Effector CD4-positive, alpha-beta T cell (primary cell): ENCODE data around the gene FOXL3. TPM values are rescaled to one million over a fixed set of nuclear protein-coding genes. Genes with fewer than 3 reads are reported as not detected.
"Not testable (repeated sequence)": the region's sequence is repeated elsewhere in the genome, so short reads cannot be mapped to it uniquely, and the experiment has no call there.

Experiments
- DNase-seq: peaks from one replicate; pipeline ENCODE4 v3.0.0-alpha.2; 2020
- total RNA-seq: gene quantifications from one replicate; lab custom pipeline; 2026; lab: John Stamatoyannopoulos, UW

FOXL3 gene
- total RNA-seq = not detected

DNA sequence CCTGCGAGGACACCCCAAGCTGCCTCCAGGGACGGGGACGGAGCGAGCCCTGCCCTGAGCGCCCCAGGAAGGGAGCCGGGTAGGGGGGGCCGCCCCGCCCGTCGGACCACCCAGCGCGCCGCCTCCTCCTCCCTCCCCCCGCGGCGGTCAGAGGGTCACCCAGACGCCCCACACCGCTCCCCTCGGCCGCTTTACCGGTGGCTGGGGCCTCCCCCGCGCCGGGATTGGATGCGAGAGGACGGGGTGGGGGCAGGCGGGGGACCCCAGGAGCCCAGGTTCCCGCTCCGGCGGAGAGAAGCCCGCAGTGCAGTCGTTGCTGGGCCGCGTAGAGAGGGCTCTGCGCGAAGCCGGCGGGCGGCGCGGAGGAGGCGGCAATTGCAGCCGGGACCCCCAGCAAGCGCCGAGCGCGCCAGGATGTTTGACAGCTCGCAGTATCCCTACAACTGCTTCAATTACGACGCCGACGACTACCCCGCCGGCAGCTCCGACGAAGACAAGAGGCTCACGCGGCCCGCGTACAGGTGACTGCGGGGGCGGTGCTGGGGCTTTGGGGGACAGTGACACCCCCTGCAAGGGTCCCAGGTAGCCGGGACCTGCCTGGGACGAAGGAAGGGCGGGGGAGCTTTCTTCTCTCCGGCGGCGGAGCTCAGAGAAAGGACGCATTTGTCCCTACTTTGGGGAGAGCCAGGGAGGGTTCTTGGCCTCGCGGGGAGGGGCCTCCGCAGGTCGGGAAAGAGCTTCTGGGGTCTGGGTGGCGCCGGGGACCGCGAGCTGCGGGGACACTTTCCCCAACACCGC is at the start of gene FOXL3:
Gene FOXL3 (plus strand): TSS at position 415 of the 798 bp plus-strand sequence. CDS start 0 bp downstream, at position 415.
- no peak for DNase-seq

- DNase-seq = no peak
Measured at GRCh38 chr7:240887-241421, 49.0 kb upstream of the FOXL3 start.

DNA sequence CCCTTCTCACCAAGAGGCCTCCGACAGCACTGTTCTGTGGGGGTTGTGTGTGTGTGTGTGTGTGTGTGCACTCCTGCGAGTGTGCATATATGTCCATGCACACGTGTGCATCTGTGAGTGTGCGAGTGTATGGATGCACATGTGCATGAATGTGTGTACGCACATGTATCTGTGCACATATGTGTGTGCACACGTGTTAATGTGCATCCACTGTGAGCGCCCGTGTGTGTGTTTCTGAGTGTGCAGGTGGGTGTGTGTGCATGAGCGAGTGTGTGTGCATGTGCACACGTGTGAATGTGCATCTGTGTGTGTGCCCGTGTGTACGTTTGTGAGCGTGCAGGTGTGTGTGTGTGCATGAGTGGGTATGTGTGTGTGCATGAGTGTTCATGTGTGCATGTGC is 48.5 kb upstream of the FOXL3 start:
- no peak for DNase-seq

- not testable (repeated sequence) for DNase-seq
Measured at GRCh38 chr7:242826-243579, 47.0 kb upstream of the FOXL3 start.

DNA sequence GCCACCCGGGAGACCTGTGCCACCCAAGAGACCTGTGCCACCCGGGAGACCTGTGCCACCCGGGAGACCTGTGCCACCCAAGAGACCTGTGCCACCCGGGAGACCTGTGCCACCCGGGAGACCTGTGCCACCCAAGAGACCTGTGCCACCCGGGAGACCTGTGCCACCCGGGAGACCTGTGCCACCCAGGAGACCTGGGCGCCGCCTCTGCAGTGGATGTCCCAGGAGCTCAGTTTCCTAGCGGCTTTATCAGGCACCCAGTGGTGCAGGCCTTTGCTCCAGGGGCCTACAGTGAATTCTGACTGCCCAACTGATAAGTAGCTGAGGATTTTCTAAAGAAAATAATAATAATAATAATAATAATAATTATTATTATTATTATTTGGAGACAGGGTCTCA is 46.4 kb upstream of the FOXL3 start:
- DNase-seq = not testable (repeated sequence)

- DNase-seq = no peak
Measured at GRCh38 chr7:244974-245373, 45.0 kb upstream of the FOXL3 start.

DNA sequence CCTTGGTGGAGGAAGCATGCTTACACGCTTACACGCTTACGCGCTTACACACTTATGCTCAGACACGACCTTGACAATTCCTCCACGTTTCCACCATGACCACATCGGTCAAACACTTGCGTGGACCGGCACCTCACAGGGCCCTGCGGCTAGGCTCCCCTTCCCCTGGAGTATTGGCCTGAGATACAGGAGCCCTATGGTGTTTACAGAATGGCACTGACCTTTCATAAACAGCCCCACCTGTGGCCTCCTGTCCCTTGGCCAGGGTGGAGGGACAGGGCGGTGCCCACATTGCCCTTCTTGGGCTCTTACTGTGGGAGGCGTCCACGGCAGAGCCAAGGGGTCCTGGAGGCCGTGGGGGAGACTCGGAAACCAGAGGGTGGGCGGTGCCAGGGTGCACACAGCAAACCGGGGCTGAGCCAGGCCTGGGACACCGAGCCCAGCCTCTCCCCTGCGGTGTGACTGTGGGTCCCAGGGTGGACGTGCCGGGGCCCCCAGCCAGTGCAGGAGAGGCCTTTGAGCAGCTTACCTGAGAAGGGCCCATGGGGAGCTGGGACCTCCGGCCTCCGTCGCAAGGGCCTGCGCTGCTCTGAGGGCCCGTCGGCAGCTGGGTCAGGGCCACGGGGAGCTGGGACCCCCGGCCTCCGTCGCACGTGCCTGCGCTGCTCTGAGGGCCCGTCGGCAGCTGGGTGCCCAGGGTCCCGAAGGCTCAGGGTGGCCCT is 44.2 kb upstream of the FOXL3 start:
- no peak for DNase-seq

DNA sequence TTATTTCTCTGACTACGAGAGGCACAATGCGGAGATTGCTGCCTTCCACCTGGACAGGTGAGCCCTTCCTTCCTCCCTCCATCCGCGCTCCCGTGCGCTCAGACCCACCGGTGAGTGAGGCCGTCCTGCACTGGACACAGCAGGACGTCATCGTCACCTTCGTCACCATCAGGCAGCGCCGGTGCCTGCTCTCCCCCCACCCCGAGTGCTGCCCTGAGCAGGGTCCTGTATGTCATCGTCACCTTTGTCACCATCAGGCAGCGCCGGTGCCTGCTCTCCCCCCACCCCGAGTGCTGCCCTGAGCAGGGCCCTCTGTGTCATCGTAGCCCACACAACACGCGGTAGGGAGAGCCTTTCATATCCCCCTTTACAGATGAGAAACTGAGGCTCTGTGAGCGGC is 43.5 kb upstream of the FOXL3 start:
- no peak for DNase-seq

- no peak for DNase-seq
Measured at GRCh38 chr7:247181-247580, 42.8 kb upstream of the FOXL3 start.

DNA sequence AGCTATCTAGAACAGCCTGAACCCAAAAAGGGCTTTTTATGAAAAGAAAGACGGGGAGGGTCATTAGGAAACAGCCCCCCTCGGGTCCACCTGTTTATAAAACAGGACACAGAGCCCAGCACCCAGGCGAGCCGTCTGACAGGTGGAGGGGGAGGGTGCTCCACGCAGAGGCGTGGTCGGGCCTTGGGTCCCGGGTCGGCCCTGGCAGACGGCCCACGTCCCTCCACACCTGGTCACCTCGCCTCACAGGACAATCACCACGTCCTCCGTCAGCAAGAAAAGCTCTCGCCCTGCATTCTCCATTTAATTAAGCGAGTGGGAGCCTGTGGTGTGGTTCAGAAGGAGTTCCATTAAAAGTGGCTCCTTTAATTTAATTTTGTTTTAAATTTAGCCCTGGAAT is 42.3 kb upstream of the FOXL3 start:
- no peak for DNase-seq

DNA sequence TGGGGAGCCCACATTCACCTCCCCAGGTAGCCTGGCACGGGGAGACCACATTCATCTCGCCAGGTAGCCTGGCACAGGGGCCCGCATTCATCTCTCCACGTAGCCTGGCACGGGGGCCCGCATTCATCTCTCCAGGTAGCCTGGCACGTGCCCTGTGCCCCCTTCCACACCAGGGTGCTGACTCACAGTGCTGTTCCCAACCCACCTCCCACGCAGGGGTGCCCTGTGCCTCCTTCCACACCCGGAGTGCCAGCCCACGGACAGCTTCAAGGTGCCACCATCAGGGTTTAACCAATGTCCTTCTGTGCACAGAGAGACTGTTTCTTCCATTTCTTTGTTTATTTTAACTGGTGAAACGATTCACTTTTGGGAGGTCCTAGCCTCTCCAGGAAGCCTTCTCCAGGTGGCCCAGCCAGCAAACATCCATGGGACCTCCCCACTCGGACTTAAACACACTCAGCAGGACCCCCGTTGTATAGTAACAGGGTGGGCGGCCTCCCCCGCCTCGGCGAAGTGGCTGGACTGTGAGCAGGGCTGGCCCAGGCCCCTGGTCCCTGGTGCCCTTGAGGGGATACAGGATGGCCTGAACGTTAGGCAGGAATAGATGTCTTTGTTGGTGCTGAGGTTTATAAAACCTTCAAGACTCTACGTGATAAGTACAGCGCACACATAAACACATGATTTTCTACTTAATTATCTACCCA is 41.1 kb upstream of the FOXL3 start:
- DNase-seq = no peak

DNA sequence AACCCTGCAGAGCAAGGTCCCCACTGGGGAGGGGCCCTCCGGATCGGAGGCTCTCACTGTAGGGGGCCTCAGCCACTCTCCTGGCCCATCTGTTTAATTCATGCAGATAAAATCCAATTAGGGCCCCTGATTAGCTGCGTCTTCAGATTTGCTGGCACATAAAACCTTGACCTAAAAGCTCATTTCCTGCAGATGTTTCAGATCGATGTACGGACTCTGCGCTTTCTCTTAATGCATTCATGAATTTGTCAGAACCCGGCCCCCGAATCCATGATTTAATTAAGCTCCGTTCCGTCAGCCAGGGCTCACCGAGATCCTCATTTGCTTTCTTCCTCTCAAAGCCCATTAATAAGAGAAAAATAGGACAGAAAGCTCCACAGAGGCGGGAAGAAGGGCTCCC is 40.0 kb upstream of the FOXL3 start:
- DNase-seq = no peak

DNA sequence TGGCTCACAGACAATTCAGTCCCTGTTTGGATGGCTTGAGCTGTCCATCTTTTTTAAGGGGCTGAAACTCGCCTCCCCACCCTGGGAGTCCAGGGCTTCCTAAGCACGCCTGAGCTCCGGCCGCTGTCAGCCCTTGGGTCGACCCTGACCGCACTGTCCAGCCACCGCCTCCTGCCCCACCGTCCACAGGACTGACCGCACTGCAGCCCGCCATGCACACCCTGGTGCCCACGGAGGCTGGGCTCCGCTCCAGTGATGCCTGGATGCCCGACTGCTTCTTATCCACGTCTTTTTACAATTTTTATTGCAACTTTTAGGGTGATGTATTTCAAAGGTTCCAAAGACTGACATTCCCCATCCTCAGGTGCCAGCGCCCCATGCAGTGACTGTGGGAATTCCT is 39.4 kb upstream of the FOXL3 start:
- no peak for DNase-seq

GRCh38 chr7:251005-251404 is 39.0 kb upstream of the FOXL3 start:
- DNase-seq = no peak

GRCh38 chr7:251446-252175 is 38.4 kb upstream of the FOXL3 start:
- no peak for DNase-seq

- DNase-seq = no peak
Measured at GRCh38 chr7:252216-252965, 37.6 kb upstream of the FOXL3 start.

DNA sequence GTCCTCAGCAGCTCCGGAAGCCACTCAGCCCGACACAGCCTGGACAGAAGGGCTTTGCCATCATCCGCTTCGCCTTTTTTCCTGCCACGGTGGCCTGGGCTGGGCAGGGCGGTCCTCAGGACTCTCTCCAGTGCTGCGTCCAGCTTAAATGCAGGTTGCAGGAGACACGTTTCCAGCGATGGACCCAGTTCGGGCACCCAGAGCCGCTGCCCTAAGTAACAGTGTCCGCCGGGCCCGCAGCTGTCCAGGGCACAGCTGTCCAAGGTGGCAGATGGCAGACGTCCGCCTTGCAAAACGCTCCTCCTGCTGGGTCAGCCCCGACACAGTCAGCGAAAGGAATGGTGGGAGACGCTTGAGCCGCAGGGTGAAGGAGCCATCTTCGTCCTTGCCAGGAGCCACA is 37.0 kb upstream of the FOXL3 start:
- no peak for DNase-seq

- DNase-seq = no peak
Measured at GRCh38 chr7:253581-254336, 36.2 kb upstream of the FOXL3 start.

GRCh38 chr7:254337-255037 is 35.5 kb upstream of the FOXL3 start:
- DNase-seq = no peak

GRCh38 chr7:255038-255435 is 34.9 kb upstream of the FOXL3 start:
- no peak for DNase-seq
